Tibial artery (tissue), 4 donors: ENCODE measurements around the gene OR4D11.
"Not testable (repeated sequence)": the region's sequence is repeated elsewhere in the genome, so short reads cannot be mapped to it uniquely, and the experiment has no call there.

Source experiments
- DNase-seq, 2 donors: peaks; one replicate each; pipeline ENCODE4 v3.0.0-alpha.2; 2019
- H3K27ac ChIP-seq, 2 donors: fragments of 200-600 bp; sonication (generic) in 1 of 2; 1 replicate in 1 of 2; 2 replicates in 1 of 2; pipeline ENCODE4 v1.5.1; 2018 to 2019; ENCODE audit warnings: mild to moderate bottlenecking in 1 of 2
- H3K27me3 ChIP-seq, 2 donors: fragments of 200-600 bp; sonication (generic) in 1 of 2; one replicate each; pipeline versions ENCODE4 v1.5.1 to v1.6.0; 2016 to 2019
- H3K36me3 ChIP-seq, 3 donors: fragments of 200-600 bp; sonication (generic) in 2 of 3; one replicate each; pipeline ENCODE4 v1.5.1; 2016 to 2019; ENCODE audit warnings: mild to moderate bottlenecking in 2 of 3
- H3K4me1 ChIP-seq, 4 donors: fragments of 200-600 bp; sonication (generic) in 2 of 4; 1 replicate in 3 of 4; 2 replicates in 1 of 4; pipeline ENCODE4 v1.5.1; 2016 to 2019
- H3K4me3 ChIP-seq, 2 donors: fragments of 200-600 bp; sonication (generic) in 1 of 2; 1 replicate in 1 of 2; 2 replicates in 1 of 2; pipeline ENCODE4 v1.5.1; 2018 to 2019; ENCODE audit warnings: mild to moderate bottlenecking in 2 of 2
- H3K9me3 ChIP-seq, 3 donors: fragments of 200-600 bp; sonication (generic) in 1 of 3; one replicate each; pipeline ENCODE4 v1.5.1; 2016 to 2019
- CTCF ChIP-seq, 2 experiments: fragments of 200-600 bp in 1 of 2; fragments of 450-650 bp in 1 of 2; IDR thresholded peaks; one replicate each; pipeline ENCODE4 v1.5.1; 2017 to 2019; ENCODE audit warnings: antibody characterized with exemption in 2 of 2, mild to moderate bottlenecking in 1 of 2, moderate library complexity in 1 of 2
- intact Hi-C: fragments of 100-400 bp; cut with DNase I; formaldehyde crosslinking; loops from one replicate; pipeline ENCODE4 v1.15.0; 2023; ENCODE audit warnings: low total_unique reads

The OR4D11 gene

DNA sequence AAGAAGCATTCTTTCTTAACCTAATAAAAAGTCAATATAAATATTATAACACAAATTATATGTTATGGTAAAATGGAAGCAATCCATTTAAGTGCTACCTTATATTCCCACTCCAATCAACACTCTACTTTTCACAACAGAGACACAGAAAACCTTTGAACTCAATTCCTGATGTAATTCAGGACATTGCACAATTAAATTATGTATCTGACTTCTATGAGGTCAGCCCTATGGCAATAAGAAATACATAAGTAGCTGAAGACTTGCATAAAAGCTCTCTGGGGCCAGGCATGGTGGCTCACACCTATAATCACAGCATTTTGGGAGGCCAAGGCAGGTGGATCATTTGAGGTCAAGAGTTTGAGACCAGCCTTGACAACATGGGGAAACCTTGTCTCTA lies 23.5 kb upstream of the OR4D11 start:
- Histone ChIP-seq H3K4me1 (no peaks in the 10 kb centered on the region), H3K27me3 (no peaks in the 10 kb centered on the region), H3K9me3 (no peaks in the 10 kb centered on the region), H3K27ac (no peak overlapping the region), H3K4me3 (no peak overlapping the region), H3K36me3 (no peaks in the 10 kb centered on the region)
- intact Hi-C loops: no loop called here
- TF ChIP-seq CTCF (IDR thresholded peaks at IDR 0.05): no peak
- no peak for DNase-seq

DNA sequence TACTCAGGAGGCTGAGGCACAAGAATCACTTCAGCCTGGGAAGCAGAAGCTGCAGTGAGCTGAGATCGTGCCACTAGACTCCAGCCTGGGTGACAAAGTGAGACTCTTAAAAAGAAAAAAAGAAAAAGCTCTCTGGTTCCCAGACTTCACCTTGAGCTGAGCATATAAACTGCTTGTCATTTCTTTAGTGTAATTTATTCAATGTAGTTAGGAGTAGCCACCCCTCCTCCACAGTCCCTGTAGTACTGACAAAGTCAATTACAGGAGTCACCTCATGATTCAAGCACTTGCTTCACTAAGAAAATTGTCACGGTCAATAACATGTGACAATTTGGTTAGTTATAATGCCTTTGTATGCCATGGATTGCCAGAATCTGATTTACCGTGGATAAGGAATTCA lies 23.0 kb upstream of the OR4D11 start:
- intact Hi-C loops: no loop called here
- no peak for TF ChIP-seq CTCF (IDR thresholded peaks at IDR 0.05)
- no peaks in the 10 kb centered on the region for H3K4me1 ChIP-seq

DNA sequence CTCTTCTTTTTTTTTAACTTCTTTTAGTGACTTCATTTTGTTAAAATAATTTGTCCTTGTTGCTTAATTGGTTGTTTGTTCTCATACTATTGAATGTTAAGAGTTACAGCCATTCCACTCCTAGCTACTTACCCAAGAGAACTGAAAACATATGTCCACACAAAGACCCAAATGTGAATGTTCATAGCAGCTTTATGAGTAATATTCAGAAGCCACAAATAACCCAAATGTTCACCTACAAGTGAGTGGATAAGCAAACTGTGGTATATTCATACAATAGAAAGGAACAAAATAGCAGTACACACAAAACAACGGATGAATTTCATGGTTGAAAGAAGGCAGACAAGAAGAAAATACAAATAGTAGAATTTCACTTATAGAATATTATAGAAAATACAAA lies 1.4 kb upstream of the OR4D11 start:
- H3K9me3 ChIP-seq: no peaks in the 10 kb centered on the region
- DNase-seq: no peak
- H3K27ac ChIP-seq: no peak overlapping the region
- H3K4me3 ChIP-seq: no peak overlapping the region
- H3K4me1 ChIP-seq: no peaks in the 10 kb centered on the region
- H3K27me3 ChIP-seq: no peaks in the 10 kb centered on the region
- no peaks in the 10 kb centered on the region for H3K36me3 ChIP-seq
- no peak for TF ChIP-seq CTCF (IDR thresholded peaks at IDR 0.05)
- intact Hi-C loops: no loop called here

More for the DNA sequence above, 23.0 kb upstream of the OR4D11 start:
- no peaks in the 10 kb centered on the region for H3K9me3 ChIP-seq
- H3K36me3 ChIP-seq: no peaks in the 10 kb centered on the region
- no peak overlapping the region for H3K27ac ChIP-seq
- H3K4me3 ChIP-seq: no peak overlapping the region
- no peak for DNase-seq
- no peaks in the 10 kb centered on the region for H3K27me3 ChIP-seq

DNA sequence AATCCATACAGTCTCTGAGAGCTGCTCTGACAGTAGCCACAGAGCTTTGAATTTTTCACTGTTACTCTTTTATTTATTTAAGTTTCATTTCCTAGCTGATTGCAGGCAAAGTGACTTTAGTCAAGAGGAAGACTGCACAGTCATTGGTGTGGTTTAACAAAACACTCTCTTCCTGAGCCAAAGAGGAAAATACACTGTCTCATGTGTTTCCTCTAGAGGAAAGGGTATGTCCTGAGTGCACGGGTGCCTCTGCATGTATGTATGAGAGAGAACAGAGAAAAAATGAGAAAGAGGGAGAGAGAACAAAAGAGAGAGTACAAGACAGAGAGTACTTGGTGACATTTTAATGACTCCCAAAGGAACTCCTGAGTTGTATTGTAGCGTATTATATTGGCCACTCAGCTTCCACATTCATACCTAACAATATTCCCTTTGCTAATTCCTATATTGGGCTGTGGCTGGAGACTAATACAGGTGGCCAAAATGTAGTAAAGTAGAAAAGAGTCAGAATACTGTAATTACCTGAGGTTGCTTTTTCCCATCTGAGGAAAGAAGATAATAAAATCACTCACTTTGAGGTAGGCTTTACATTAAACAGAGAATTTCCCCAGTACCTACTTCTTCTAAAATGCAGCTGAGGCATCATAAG lies 7.7 kb downstream of the OR4D11 start, which contains the start of gene OR4D9:
Gene OR4D9, plus strand, starts transcription at position 599 of the 649 bp plus-strand sequence. CDS start 3,374 bp downstream, outside the sequence.
- no peak for DNase-seq
- no peak for TF ChIP-seq CTCF (IDR thresholded peaks at IDR 0.05)
- intact Hi-C loops: no loop called here

DNA sequence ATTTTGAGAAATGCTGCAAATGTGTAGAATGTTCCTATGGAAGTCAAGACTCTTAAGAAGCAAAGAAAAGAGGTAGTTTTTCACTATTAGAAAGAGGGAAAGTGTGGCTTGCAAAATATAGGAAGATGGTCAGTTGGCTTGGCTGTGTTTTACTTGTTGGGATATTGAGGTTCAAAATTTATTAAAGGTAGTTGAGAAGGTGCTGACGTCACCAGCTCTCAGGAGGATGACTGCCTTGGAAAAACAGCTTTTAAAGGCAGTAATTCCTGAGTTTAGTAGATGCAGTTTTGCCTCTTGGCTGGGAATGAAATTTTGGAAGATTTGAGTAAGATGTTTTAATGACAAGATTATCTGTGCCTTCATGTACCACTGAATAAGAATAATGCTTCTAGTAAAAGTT lies 8.3 kb downstream of the OR4D11 start:
- H3K4me1 ChIP-seq: no peaks in the 10 kb centered on the region
- H3K27me3 ChIP-seq: peaks cover 0 to 14% of the 10 kb centered on the region in 2 donors
- no peak overlapping the region for H3K4me3 ChIP-seq
- H3K27ac ChIP-seq: no peak overlapping the region
- no peaks in the 10 kb centered on the region for H3K36me3 ChIP-seq
- H3K9me3 ChIP-seq: no peaks in the 10 kb centered on the region
- DNase-seq: no peak
- intact Hi-C loops: no loop called here
- no peak for TF ChIP-seq CTCF (IDR thresholded peaks at IDR 0.05)

More for the DNA sequence above, 7.7 kb downstream of the OR4D11 start, which contains the start of gene OR4D9:
- Histone ChIP-seq H3K9me3 (no peaks in the 10 kb centered on the region), H3K36me3 (no peaks in the 10 kb centered on the region), H3K4me3 (no peak within 1 kb of the TSS), H3K27ac (no peak within 1 kb of the TSS), H3K27me3 (peaks cover 0 to 14% of the 10 kb centered on the region in 2 donors), H3K4me1 (no peaks in the 10 kb centered on the region)

- H3K27ac ChIP-seq, DNase-seq, H3K4me3 ChIP-seq, H3K36me3 ChIP-seq, H3K27me3 ChIP-seq, intact Hi-C loops, H3K9me3 ChIP-seq, H3K4me1 ChIP-seq: not testable (repeated sequence)
Observed at GRCh38 chr11:59520139-59520538, 16.8 kb downstream of the OR4D11 start.
